ENCODE measurements around the gene OR8K5.

DNA sequence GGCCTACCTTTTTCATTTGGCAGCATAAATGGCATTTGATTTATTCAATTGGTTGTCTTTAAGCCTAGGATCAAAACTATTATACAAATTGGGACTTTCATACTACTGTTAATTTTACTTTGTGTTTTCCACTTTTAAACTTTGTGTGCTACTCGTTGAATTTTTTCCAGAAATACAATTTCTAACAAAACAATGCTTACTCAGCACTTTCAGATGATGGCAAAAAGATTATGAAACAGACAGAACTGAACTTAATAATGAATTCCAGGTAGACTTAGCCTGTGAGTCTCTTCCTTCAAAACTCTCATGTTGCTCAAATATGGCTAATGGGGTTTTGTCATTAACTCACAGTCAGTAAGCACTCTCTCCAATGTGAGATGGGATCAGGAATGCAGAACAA, 47.7 kb upstream of the OR8K5 start:
- TF ChIP-seq, protein P1, sequence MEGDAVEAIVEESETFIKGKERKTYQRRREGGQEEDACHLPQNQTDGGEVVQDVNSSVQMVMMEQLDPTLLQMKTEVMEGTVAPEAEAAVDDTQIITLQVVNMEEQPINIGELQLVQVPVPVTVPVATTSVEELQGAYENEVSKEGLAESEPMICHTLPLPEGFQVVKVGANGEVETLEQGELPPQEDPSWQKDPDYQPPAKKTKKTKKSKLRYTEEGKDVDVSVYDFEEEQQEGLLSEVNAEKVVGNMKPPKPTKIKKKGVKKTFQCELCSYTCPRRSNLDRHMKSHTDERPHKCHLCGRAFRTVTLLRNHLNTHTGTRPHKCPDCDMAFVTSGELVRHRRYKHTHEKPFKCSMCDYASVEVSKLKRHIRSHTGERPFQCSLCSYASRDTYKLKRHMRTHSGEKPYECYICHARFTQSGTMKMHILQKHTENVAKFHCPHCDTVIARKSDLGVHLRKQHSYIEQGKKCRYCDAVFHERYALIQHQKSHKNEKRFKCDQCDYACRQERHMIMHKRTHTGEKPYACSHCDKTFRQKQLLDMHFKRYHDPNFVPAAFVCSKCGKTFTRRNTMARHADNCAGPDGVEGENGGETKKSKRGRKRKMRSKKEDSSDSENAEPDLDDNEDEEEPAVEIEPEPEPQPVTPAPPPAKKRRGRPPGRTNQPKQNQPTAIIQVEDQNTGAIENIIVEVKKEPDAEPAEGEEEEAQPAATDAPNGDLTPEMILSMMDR (IDR thresholded peaks at IDR 0.05): no peak
- TF ChIP-seq POLR2A (IDR thresholded peaks at IDR 0.05): no peak
